Keratinocyte (primary cell): ENCODE results near the gene MTMR3. TPM values are rescaled to one million over a fixed set of nuclear protein-coding genes. Genes with fewer than 3 reads are reported as not detected.
A peak's percentile ranks its signal among the peaks of the same experiment; 100 is the strongest.

Source experiments
- DNase-seq: peaks from one replicate; pipeline ENCODE4 v3.0.0-alpha.2; 2011; ENCODE audit warnings: low read depth, missing footprints, low spot score
- FAIRE-seq: peaks from 2 replicates; lab custom pipeline; 2011; peaks lifted over from hg19 to GRCh38; lab: Jason Lieb, UNC
- H2AFZ ChIP-seq: 2 replicates; pipeline ENCODE4 v1.6.0; 2012; ENCODE audit warnings: low read length, control low read depth, inconsistent platforms; ENCODE audit not compliant: control insufficient read depth
- H3K27ac ChIP-seq: 2 replicates; pipeline ENCODE4 v1.5.1; 2011; ENCODE audit warnings: low read length; ENCODE audit not compliant: control insufficient read depth, insufficient read depth
- H3K27me3 ChIP-seq: 3 replicates; pipeline ENCODE4 v1.6.0; 2011; ENCODE audit warnings: low read length; ENCODE audit not compliant: control insufficient read depth, insufficient read depth; ENCODE audit errors: extremely low read depth
- H3K36me3 ChIP-seq, 2 experiments: 2 replicates in 1 of 2; 3 replicates in 1 of 2; pipeline ENCODE4 v1.5.1; 2011; ENCODE audit warnings: low read length in 2 of 2, mild to moderate bottlenecking in 1 of 2; ENCODE audit not compliant: control insufficient read depth in 2 of 2, insufficient read depth in 2 of 2; ENCODE audit errors: extremely low read depth in 1 of 2
- H3K4me1 ChIP-seq: 3 replicates; pipeline ENCODE4 v1.5.1; 2011; ENCODE audit warnings: low read length; ENCODE audit not compliant: control insufficient read depth, insufficient read depth; ENCODE audit errors: extremely low read depth
- H3K4me2 ChIP-seq: 3 replicates; pipeline ENCODE4 v1.6.0; 2011; ENCODE audit warnings: low read depth, low read length; ENCODE audit not compliant: control insufficient read depth, insufficient read depth; ENCODE audit errors: extremely low read depth
- H3K4me3 ChIP-seq, 3 experiments: fragments of 200-600 bp in 1 of 3; sonication (generic) in 1 of 3; 2 replicates in 2 of 3; 3 replicates in 1 of 3; pipeline ENCODE4 v1.5.1; 2011 to 2016; ENCODE audit warnings: low read length in 3 of 3, mild to moderate bottlenecking in 3 of 3, control low read depth in 2 of 3, inconsistent platforms in 1 of 3, low read depth in 1 of 3, mixed read lengths in 1 of 3, mixed run types in 1 of 3, moderate library complexity in 1 of 3; ENCODE audit not compliant: control insufficient read depth in 2 of 3, insufficient read depth in 2 of 3; ENCODE audit errors: extremely low read depth in 1 of 3
- H3K79me2 ChIP-seq: 2 replicates; pipeline ENCODE4 v1.6.0; 2012; ENCODE audit warnings: low read length; ENCODE audit not compliant: control insufficient read depth, insufficient read depth
- H3K9ac ChIP-seq: 3 replicates; pipeline ENCODE4 v1.6.0; 2011; ENCODE audit warnings: low read length; ENCODE audit not compliant: control insufficient read depth, insufficient read depth; ENCODE audit errors: extremely low read depth
- H3K9me1 ChIP-seq: 3 replicates; pipeline ENCODE4 v1.6.0; 2011; ENCODE audit warnings: low read length; ENCODE audit not compliant: control insufficient read depth, insufficient read depth; ENCODE audit errors: extremely low read depth
- H3K9me3 ChIP-seq: 2 replicates; pipeline ENCODE4 v1.5.1; 2012; ENCODE audit warnings: low read depth, low read length; ENCODE audit not compliant: control insufficient read depth
- H4K20me1 ChIP-seq: 3 replicates; pipeline ENCODE4 v1.6.0; 2011; ENCODE audit warnings: low read length; ENCODE audit not compliant: control insufficient read depth, insufficient read depth; ENCODE audit errors: extremely low read depth
- CTCF ChIP-seq, 3 experiments: IDR thresholded peaks in 1 of 3; conservative IDR thresholded peaks in 1 of 3; optimal IDR thresholded peaks in 1 of 3; 2 replicates in 2 of 3; 3 replicates in 1 of 3; pipeline versions ENCODE3 to v1.5.1; 2011; ENCODE audit warnings: low read length in 3 of 3, mild to moderate bottlenecking in 3 of 3, moderate library complexity in 2 of 3, control low read depth in 1 of 3, inconsistent platforms in 1 of 3; ENCODE audit not compliant: insufficient read depth in 2 of 3; ENCODE audit errors: extremely low read depth in 1 of 3
- EZH2 ChIP-seq: IDR thresholded peaks from one replicate; pipeline ENCODE4 v1.6.1; 2012; ENCODE audit warnings: inconsistent platforms, mild to moderate bottlenecking, low read length, moderate library complexity
- dilution Hi-C: fragments of 300-500 bp; cut with MboI; formaldehyde crosslinking; loops from one replicate; pipeline ENCODE4 v1.7.0; 2020; ENCODE audit warnings: low sequenced_read_pairs; ENCODE audit not compliant: extremely low pct_ligation_motif_present
- polyA plus RNA-seq, 5 experiments: library from polyadenylated mRNA; depleted of rRNA in 3 of 5; stranded (reverse) in 3 of 5; stranded (forward) in 1 of 5; unstranded in 1 of 5; fragments of >200 nt; gene quantifications; 1 replicate in 1 of 5; 2 replicates in 3 of 5; 3 replicates in 1 of 5; pipeline versions ENCODE4 v1.2.1 to v1.2.3, GENCODE V29; 2011 to 2012; ENCODE audit warnings: missing spikeins in 2 of 5, low read depth in 1 of 5, low replicate concordance in 1 of 5

Gene MTMR3
- polyA plus RNA-seq, 1 donor (not counting 4 experiments of a cell fraction or from before 2014, with no cell fraction given): 16.5 TPM

- FAIRE-seq: peak; percentile 63
Measured at GRCh38 chr22:30027169-30027568, 144.2 kb downstream of the MTMR3 start.

GRCh38 chr22:30027791-30028190 lies 144.8 kb downstream of the MTMR3 start:
- no peaks in the 10 kb centered on the region for H3K27me3 ChIP-seq
- peaks cover 7% of the 10 kb centered on the region for H3K4me1 ChIP-seq
- no peaks in the 10 kb centered on the region for H4K20me1 ChIP-seq
- no peaks in the 10 kb centered on the region for H3K9me3 ChIP-seq
- no peaks in the 10 kb centered on the region for H3K9me1 ChIP-seq
- H3K4me2 ChIP-seq: no peak overlapping the region
- no peak overlapping the region for H3K27ac ChIP-seq
- peaks cover 26 to 42% of the 10 kb centered on the region in 2 experiments for H3K36me3 ChIP-seq
- H3K9ac ChIP-seq: no peak overlapping the region
- DNase-seq: no peak
- H3K79me2 ChIP-seq: no peaks in the 10 kb centered on the region
- no peak overlapping the region for H2AFZ ChIP-seq
- no peak for FAIRE-seq
- TF ChIP-seq CTCF (optimal IDR thresholded peaks at IDR 0.05 in 1 of 3, IDR thresholded peaks at IDR 0.05 in 1 of 3, conservative IDR thresholded peaks at IDR 0.05 in 1 of 3; ENCODE audit: extremely low read depth in 1 of 3, insufficient read depth in 2 of 3, low read length in 3 of 3) (no peak), EZH2 (no peak)
- H3K4me3 ChIP-seq: no peak overlapping the region
- dilution Hi-C loops: no loop called here

More at GRCh38 chr22:30027169-30027568, 144.2 kb downstream of the MTMR3 start:
- Histone ChIP-seq H4K20me1 (no peaks in the 10 kb centered on the region), H3K9me1 (no peaks in the 10 kb centered on the region), H3K36me3 (peaks cover 28 to 48% of the 10 kb centered on the region in 2 experiments), H3K4me1 (peaks cover 7% of the 10 kb centered on the region), H3K4me3 (no peak overlapping the region), H3K79me2 (no peaks in the 10 kb centered on the region), H3K9ac (no peak overlapping the region), H2AFZ (no peak overlapping the region), H3K4me2 (no peak overlapping the region), H3K27ac (no peak overlapping the region), H3K9me3 (no peaks in the 10 kb centered on the region), H3K27me3 (no peaks in the 10 kb centered on the region)
- DNase-seq: no peak
- dilution Hi-C loops: no loop called here
- TF ChIP-seq CTCF (optimal IDR thresholded peaks at IDR 0.05 in 1 of 3, IDR thresholded peaks at IDR 0.05 in 1 of 3, conservative IDR thresholded peaks at IDR 0.05 in 1 of 3; ENCODE audit: extremely low read depth in 1 of 3, insufficient read depth in 2 of 3, low read length in 3 of 3) (no peak), EZH2 (no peak)
